WI38 (cell line): ENCODE data around the gene TNS2.

Source experiments
- H3K4me3 ChIP-seq: 2 replicates; pipeline ENCODE4 v1.5.1; 2011; ENCODE audit warnings: low read depth, mild to moderate bottlenecking, control low read depth, low read length
- CTCF ChIP-seq: IDR thresholded peaks from 2 replicates; pipeline ENCODE4 v1.5.1; 2012; ENCODE audit warnings: low read depth, mild to moderate bottlenecking, control low read depth, low read length

TNS2 gene

GRCh38 chr12:53097564-53098353 lies 47.9 kb downstream of the TNS2 start, which contains the start of gene IGFBP6:
Gene IGFBP6, plus strand, starts transcription at chr12:53097667. Its CDS starts 51 bp downstream, at chr12:53097718.
- peak within 1 kb of the TSS; percentile 72 for H3K4me3 ChIP-seq
- no peak for TF ChIP-seq CTCF

GRCh38 chr12:53098354-53098981 lies 48.6 kb downstream of the TNS2 start:
- no peak for TF ChIP-seq CTCF
- H3K4me3 ChIP-seq = peak overlapping the region; percentile 72

GRCh38 chr12:53099071-53099882 lies 49.4 kb downstream of the TNS2 start:
- peak; percentile 77 for TF ChIP-seq CTCF
- peak overlapping the region; percentile 72 for H3K4me3 ChIP-seq

GRCh38 chr12:53100466-53101151 lies 50.7 kb downstream of the TNS2 start:
- no peak for TF ChIP-seq CTCF
- H3K4me3 ChIP-seq = no peak overlapping the region

- no peak for TF ChIP-seq CTCF
Measured at GRCh38 chr12:53101266-53101665, 51.4 kb downstream of the TNS2 start.

GRCh38 chr12:53101931-53102781 lies 52.3 kb downstream of the TNS2 start:
- no peak overlapping the region for H3K4me3 ChIP-seq
- no peak for TF ChIP-seq CTCF

More at GRCh38 chr12:53101266-53101665, 51.4 kb downstream of the TNS2 start:
- H3K4me3 ChIP-seq = no peak overlapping the region
